ENCODE measurements around the gene HDAC4.

Gene HDAC4

GRCh38 chr2:239442192-239442591, 41.4 kb upstream of the HDAC4 start:
- TF ChIP-seq FOXM1 (IDR thresholded peaks at IDR 0.05; ENCODE audit: borderline replicate concordance, low read depth): no peak

DNA sequence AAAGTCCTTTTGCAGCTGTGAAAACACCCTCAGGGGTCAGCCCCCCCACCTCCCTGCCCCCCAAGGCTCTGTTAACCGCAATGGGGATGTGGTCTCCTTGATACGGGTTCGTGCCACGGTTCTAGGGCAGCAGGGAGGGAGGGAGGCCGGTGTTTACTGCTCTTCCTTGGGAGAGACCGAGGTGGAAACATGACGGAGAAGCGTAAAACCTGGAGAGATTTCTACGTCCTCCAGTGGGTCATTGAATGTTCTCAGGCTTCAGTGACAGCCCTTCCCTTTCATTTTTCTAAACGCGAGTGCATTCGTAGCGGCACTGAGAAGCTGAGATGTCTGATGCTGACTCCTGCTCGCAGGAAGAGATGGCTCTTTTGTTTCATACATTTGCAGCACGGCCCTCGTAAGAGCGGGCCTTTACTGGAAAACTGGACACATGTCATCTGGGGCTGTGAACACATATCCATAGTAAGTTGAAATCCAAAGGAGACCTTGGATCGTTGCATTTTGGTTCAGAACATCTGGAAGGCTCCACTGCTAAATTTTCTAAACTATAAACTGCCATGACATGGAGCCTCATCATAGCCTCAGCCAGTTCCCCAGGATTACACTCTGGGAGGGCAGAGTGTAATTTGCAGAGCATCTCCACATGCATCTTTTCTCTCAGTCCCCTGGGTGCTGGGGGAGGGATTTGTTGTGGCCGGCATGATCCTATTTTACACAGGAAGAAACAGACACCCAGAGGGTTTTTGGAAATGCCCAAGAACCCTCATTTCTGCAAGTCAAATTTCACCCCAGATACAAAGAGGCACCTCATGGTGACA, 40.6 kb upstream of the HDAC4 start:
- no peak for TF ChIP-seq TCF12 (IDR thresholded peaks at IDR 0.05; ENCODE audit: low read depth)
- no peak for TF ChIP-seq ZBTB7A (IDR thresholded peaks at IDR 0.05; ENCODE audit: low read depth)
- no peak for TF ChIP-seq FOXM1 (IDR thresholded peaks at IDR 0.05; ENCODE audit: borderline replicate concordance, low read depth)
- no peak for TF ChIP-seq RAD21 (IDR thresholded peaks at IDR 0.05; ENCODE audit: low read depth)
- TF ChIP-seq NFIC (IDR thresholded peaks at IDR 0.05): no peak
- TF ChIP-seq, protein P1, sequence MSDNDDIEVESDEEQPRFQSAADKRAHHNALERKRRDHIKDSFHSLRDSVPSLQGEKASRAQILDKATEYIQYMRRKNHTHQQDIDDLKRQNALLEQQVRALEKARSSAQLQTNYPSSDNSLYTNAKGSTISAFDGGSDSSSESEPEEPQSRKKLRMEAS (IDR thresholded peaks at IDR 0.05): no peak
- TF ChIP-seq EP300 (IDR thresholded peaks at IDR 0.05; ENCODE audit: borderline replicate concordance): no peak
- TF ChIP-seq, protein P2, sequence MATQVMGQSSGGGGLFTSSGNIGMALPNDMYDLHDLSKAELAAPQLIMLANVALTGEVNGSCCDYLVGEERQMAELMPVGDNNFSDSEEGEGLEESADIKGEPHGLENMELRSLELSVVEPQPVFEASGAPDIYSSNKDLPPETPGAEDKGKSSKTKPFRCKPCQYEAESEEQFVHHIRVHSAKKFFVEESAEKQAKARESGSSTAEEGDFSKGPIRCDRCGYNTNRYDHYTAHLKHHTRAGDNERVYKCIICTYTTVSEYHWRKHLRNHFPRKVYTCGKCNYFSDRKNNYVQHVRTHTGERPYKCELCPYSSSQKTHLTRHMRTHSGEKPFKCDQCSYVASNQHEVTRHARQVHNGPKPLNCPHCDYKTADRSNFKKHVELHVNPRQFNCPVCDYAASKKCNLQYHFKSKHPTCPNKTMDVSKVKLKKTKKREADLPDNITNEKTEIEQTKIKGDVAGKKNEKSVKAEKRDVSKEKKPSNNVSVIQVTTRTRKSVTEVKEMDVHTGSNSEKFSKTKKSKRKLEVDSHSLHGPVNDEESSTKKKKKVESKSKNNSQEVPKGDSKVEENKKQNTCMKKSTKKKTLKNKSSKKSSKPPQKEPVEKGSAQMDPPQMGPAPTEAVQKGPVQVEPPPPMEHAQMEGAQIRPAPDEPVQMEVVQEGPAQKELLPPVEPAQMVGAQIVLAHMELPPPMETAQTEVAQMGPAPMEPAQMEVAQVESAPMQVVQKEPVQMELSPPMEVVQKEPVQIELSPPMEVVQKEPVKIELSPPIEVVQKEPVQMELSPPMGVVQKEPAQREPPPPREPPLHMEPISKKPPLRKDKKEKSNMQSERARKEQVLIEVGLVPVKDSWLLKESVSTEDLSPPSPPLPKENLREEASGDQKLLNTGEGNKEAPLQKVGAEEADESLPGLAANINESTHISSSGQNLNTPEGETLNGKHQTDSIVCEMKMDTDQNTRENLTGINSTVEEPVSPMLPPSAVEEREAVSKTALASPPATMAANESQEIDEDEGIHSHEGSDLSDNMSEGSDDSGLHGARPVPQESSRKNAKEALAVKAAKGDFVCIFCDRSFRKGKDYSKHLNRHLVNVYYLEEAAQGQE (IDR thresholded peaks at IDR 0.05; ENCODE audit: low read depth): no peak
- TF ChIP-seq YY1 (IDR thresholded peaks at IDR 0.05; ENCODE audit: low read depth): no peak
- TF ChIP-seq TEAD4 (IDR thresholded peaks at IDR 0.05): no peak
- TF ChIP-seq EGR1 (IDR thresholded peaks at IDR 0.05): no peak

GRCh38 chr2:239440511-239440959, 39.7 kb upstream of the HDAC4 start:
- TF ChIP-seq ZBTB7A (IDR thresholded peaks at IDR 0.05; ENCODE audit: low read depth) (no peak), CEBPB (IDR thresholded peaks at IDR 0.05) (no peak), EP300 (IDR thresholded peaks at IDR 0.05; ENCODE audit: borderline replicate concordance) (no peak), TEAD4 (IDR thresholded peaks at IDR 0.05) (no peak), TAF1 (IDR thresholded peaks at IDR 0.05; ENCODE audit: low read depth) (no peak), TCF12 (IDR thresholded peaks at IDR 0.05; ENCODE audit: low read depth) (no peak)
- TF ChIP-seq, protein P2 (IDR thresholded peaks at IDR 0.05; ENCODE audit: low read depth): no peak

- TF ChIP-seq, protein P1 (IDR thresholded peaks at IDR 0.05): no peak
- TF ChIP-seq EP300 (IDR thresholded peaks at IDR 0.05; ENCODE audit: borderline replicate concordance): no peak
- no peak for TF ChIP-seq TCF12 (IDR thresholded peaks at IDR 0.05; ENCODE audit: low read depth)
- no peak for TF ChIP-seq FOXM1 (IDR thresholded peaks at IDR 0.05; ENCODE audit: borderline replicate concordance, low read depth)
- TF ChIP-seq CREB1 (IDR thresholded peaks at IDR 0.05; ENCODE audit: low read depth): no peak
- no peak for TF ChIP-seq TEAD4 (IDR thresholded peaks at IDR 0.05)
- TF ChIP-seq YY1 (IDR thresholded peaks at IDR 0.05; ENCODE audit: low read depth): no peak
- no peak for TF ChIP-seq TAF1 (IDR thresholded peaks at IDR 0.05; ENCODE audit: low read depth)
- TF ChIP-seq EGR1 (IDR thresholded peaks at IDR 0.05): no peak
- TF ChIP-seq, protein P2 (IDR thresholded peaks at IDR 0.05; ENCODE audit: low read depth): no peak
- TF ChIP-seq RAD21 (IDR thresholded peaks at IDR 0.05; ENCODE audit: low read depth): no peak
- TF ChIP-seq, protein P3, sequence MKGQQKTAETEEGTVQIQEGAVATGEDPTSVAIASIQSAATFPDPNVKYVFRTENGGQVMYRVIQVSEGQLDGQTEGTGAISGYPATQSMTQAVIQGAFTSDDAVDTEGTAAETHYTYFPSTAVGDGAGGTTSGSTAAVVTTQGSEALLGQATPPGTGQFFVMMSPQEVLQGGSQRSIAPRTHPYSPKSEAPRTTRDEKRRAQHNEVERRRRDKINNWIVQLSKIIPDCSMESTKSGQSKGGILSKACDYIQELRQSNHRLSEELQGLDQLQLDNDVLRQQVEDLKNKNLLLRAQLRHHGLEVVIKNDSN (IDR thresholded peaks at IDR 0.05): no peak
- TF ChIP-seq NFIC (IDR thresholded peaks at IDR 0.05): no peak
- no peak for TF ChIP-seq CEBPB (IDR thresholded peaks at IDR 0.05)
Measured at GRCh38 chr2:239439754-239440315, 39.0 kb upstream of the HDAC4 start.

All from Ishikawa (cell line).